Endodermal cell (in vitro differentiated cells): ENCODE data around the gene CLIC6. TPM values are rescaled to one million over a fixed set of nuclear protein-coding genes. Genes with fewer than 3 reads are reported as not detected.
A peak's percentile ranks its signal among the peaks of the same experiment; 100 is the strongest.
"Not testable (repeated sequence)": the region's sequence is repeated elsewhere in the genome, so short reads cannot be mapped to it uniquely, and the experiment has no call there.

Experiments used
- DNase-seq: peaks from one replicate; pipeline ENCODE4 v3.0.0-alpha.2; 2017
- H3K27ac ChIP-seq: 2 replicates; pipeline ENCODE4 v1.5.1; 2013; ENCODE audit warnings: mild to moderate bottlenecking, low read depth, low read length, moderate library complexity
- H3K27me3 ChIP-seq: 2 replicates; pipeline ENCODE4 v1.6.1; 2013; ENCODE audit warnings: mild to moderate bottlenecking, low read length, moderate library complexity; ENCODE audit not compliant: insufficient read depth, control insufficient read depth, poor library complexity, severe bottlenecking
- H3K36me3 ChIP-seq: 2 replicates; pipeline ENCODE4 v1.7.0; 2013; ENCODE audit warnings: mild to moderate bottlenecking, low read length, moderate library complexity; ENCODE audit not compliant: control insufficient read depth, insufficient read depth
- H3K4me1 ChIP-seq: one replicate; pipeline ENCODE4 v1.7.0; 2013; ENCODE audit warnings: low read length; ENCODE audit not compliant: control insufficient read depth, insufficient read depth
- H3K4me3 ChIP-seq: 2 replicates; pipeline ENCODE4 v1.5.1; 2013; ENCODE audit warnings: mild to moderate bottlenecking, low read length, moderate library complexity
- H3K9ac ChIP-seq: 2 replicates; pipeline ENCODE4 v1.6.1; 2013; ENCODE audit warnings: mild to moderate bottlenecking, low read length, moderate library complexity; ENCODE audit not compliant: poor library complexity, severe bottlenecking; ENCODE audit errors: extremely low read depth
- H3K9me3 ChIP-seq: 2 replicates; pipeline ENCODE4 v1.6.1; 2013; ENCODE audit warnings: mild to moderate bottlenecking, low read length, moderate library complexity; ENCODE audit not compliant: control insufficient read depth
- H3K27ac Mint-ChIP-seq: 2 replicates; pipeline ENCODE4 v1.8.0; 2020; ENCODE audit warnings: mixed read lengths
- H3K27me3 Mint-ChIP-seq: 2 replicates; pipeline ENCODE4 v1.8.0; 2021; ENCODE audit warnings: mild to moderate bottlenecking, mixed read lengths; ENCODE audit not compliant: insufficient read depth
- H3K36me3 Mint-ChIP-seq: 2 replicates; pipeline ENCODE4 v1.8.0; 2020; ENCODE audit warnings: low read depth, mixed read lengths
- H3K4me1 Mint-ChIP-seq: 2 replicates; pipeline ENCODE4 v1.8.0; 2020; ENCODE audit warnings: mixed read lengths
- H3K4me3 Mint-ChIP-seq: 2 replicates; pipeline ENCODE4 v1.8.0; 2020; ENCODE audit warnings: mild to moderate bottlenecking, moderate library complexity, mixed read lengths
- H3K9me3 Mint-ChIP-seq: 2 replicates; pipeline ENCODE4 v1.8.0; 2020; ENCODE audit warnings: mild to moderate bottlenecking, mixed read lengths
- WGBS, 2 experiments: methylation state at CpG; one replicate each; pipeline versions ENCODE4 v1.1.5 to v1.1.7; 2013; ENCODE audit warnings: missing lambda C conversion rate in 2 of 2, mixed read lengths in 1 of 2; ENCODE audit not compliant: insufficient coverage in 1 of 2, insufficient read length in 1 of 2; 5-methylcytosine and 5-hydroxymethylcytosine counted together
- total RNA-seq, 2 donors: library from RNA; stranded (reverse); fragmentation: NEBNext Ultra II Directional in 1 of 2; extraction: Animal tissue kit (Norgen Biotek cat#: 25700) in 1 of 2; gene quantifications; 2 replicates in 1 of 2; 3 replicates in 1 of 2; pipeline ENCODE4 v1.2.1, GENCODE V29; 2021
- TF ChIP-seq, protein P1 (sequence below): fragments of 200-600 bp; sonication (generic); conservative IDR thresholded peaks from 2 replicates; pipeline ENCODE4 v1.5.0; 2021; ENCODE audit warnings: antibody characterized with exemption, mild to moderate bottlenecking

Gene CLIC6
- total RNA-seq, 2 donors from 2014 or later, result 1.7 to 2.4 TPM

DNA sequence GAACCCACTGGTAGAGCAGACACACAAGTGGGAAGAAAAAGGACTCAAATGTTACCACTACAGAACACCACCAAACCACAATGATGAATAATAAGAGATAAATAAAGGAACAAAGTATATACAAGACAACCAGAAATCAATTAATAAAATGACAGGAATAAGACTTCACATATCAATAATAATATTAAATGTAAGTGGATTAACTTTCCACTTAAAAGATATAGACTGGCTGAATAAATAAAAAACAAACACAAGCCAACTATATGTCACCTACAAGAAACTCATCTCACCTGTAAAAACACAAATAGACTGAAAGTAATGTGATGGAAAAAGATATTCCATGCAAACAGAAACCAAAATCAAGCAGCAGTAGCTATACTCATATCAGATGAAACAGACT lies 6.9 kb upstream of the CLIC6 start:
- Mint-ChIP-seq H3K4me3 (no peak overlapping the region), H3K27me3 (peaks cover 59% of the 10 kb centered on the region), H3K9me3 (no peaks in the 10 kb centered on the region), H3K36me3 (no peaks in the 10 kb centered on the region), H3K4me1 (no peaks in the 10 kb centered on the region), H3K27ac (no peak overlapping the region)
- H3K4me1 ChIP-seq, result no peaks in the 10 kb centered on the region
- H3K4me3 ChIP-seq, result no peak overlapping the region
- H3K27ac ChIP-seq, result no peak overlapping the region
- DNase-seq, result no peak
- no peaks in the 10 kb centered on the region for H3K36me3 ChIP-seq
- H3K27me3 ChIP-seq, result peaks cover 26% of the 10 kb centered on the region
- TF ChIP-seq, protein P1, sequence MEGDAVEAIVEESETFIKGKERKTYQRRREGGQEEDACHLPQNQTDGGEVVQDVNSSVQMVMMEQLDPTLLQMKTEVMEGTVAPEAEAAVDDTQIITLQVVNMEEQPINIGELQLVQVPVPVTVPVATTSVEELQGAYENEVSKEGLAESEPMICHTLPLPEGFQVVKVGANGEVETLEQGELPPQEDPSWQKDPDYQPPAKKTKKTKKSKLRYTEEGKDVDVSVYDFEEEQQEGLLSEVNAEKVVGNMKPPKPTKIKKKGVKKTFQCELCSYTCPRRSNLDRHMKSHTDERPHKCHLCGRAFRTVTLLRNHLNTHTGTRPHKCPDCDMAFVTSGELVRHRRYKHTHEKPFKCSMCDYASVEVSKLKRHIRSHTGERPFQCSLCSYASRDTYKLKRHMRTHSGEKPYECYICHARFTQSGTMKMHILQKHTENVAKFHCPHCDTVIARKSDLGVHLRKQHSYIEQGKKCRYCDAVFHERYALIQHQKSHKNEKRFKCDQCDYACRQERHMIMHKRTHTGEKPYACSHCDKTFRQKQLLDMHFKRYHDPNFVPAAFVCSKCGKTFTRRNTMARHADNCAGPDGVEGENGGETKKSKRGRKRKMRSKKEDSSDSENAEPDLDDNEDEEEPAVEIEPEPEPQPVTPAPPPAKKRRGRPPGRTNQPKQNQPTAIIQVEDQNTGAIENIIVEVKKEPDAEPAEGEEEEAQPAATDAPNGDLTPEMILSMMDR, result no peak
- H3K9me3 ChIP-seq, result no peaks in the 10 kb centered on the region
- no peak overlapping the region for H3K9ac ChIP-seq

DNA sequence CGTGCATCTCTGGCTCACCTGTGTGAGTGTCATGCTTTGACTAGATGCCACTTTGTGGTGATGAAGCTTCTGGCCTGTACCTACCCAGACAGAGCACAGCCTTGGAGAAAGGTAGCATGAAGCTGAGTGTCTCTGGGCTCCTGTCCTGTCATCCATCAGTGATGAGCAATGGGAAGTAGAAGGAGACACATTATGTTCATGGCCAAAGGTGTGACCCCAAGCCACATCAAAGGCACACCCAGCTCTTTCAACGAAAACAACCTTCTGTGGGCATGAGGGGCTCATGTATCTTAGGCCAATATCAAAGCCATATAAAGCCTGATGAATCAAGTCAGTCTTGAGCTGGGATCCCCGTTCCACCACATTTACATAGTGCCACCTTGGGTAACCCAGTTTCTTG lies 1.0 kb upstream of the CLIC6 start:
- Histone ChIP-seq H3K27ac (no peak overlapping the region), H3K27me3 (peaks cover 80% of the 10 kb centered on the region), H3K4me1 (no peaks in the 10 kb centered on the region), H3K9ac (no peak overlapping the region), H3K4me3 (no peak overlapping the region), H3K36me3 (no peaks in the 10 kb centered on the region), H3K9me3 (no peaks in the 10 kb centered on the region)
- TF ChIP-seq, protein P1, result no peak
- WGBS, 2 experiments, result 80 to 92% methylated on average over 3 of the region's 3 CpGs
- H3K36me3 Mint-ChIP-seq, result no peaks in the 10 kb centered on the region
- H3K27ac Mint-ChIP-seq, result no peak overlapping the region
- no peaks in the 10 kb centered on the region for H3K9me3 Mint-ChIP-seq
- no peak overlapping the region for H3K4me3 Mint-ChIP-seq
- H3K4me1 Mint-ChIP-seq, result peaks cover 3% of the 10 kb centered on the region
- H3K27me3 Mint-ChIP-seq, result peaks cover 78% of the 10 kb centered on the region
- no peak for DNase-seq

- no peaks in the 10 kb centered on the region for H3K9me3 ChIP-seq
- H3K4me3 ChIP-seq, result peak overlapping the region; percentile 73
- peak; percentile 63 for DNase-seq
- H3K4me1 ChIP-seq, result no peaks in the 10 kb centered on the region
- Mint-ChIP-seq H3K27ac (no peak overlapping the region), H3K4me3 (peak overlapping the region; percentile 62), H3K4me1 (peaks cover 3% of the 10 kb centered on the region), H3K9me3 (no peaks in the 10 kb centered on the region), H3K27me3 (peaks cover 79% of the 10 kb centered on the region), H3K36me3 (no peaks in the 10 kb centered on the region)
- peaks cover 81% of the 10 kb centered on the region for H3K27me3 ChIP-seq
- no peak overlapping the region for H3K9ac ChIP-seq
- H3K27ac ChIP-seq, result no peak overlapping the region
- TF ChIP-seq, protein P1, result no peak
- WGBS, 2 experiments, result 1 to 5% methylated on average over 21 to 74 of the region's 74 CpGs
- no peaks in the 10 kb centered on the region for H3K36me3 ChIP-seq
These were observed 520 bp downstream of the CLIC6 start for GRCh38 chr21:34669149-34669879.

- not testable (repeated sequence) for H3K27ac ChIP-seq, H3K9me3 ChIP-seq, H3K4me1 Mint-ChIP-seq, DNase-seq, H3K4me1 ChIP-seq, H3K9me3 Mint-ChIP-seq, H3K9ac ChIP-seq, H3K36me3 Mint-ChIP-seq, H3K27ac Mint-ChIP-seq, H3K36me3 ChIP-seq
- WGBS, 2 experiments, result 0 to 1% methylated on average over 4 to 46 of the region's 46 CpGs
- Histone ChIP-seq H3K4me3 (peak overlapping the region; percentile 73), H3K27me3 (peaks cover 81% of the 10 kb centered on the region)
- peak overlapping the region; percentile 62 for H3K4me3 Mint-ChIP-seq
- peaks cover 78% of the 10 kb centered on the region for H3K27me3 Mint-ChIP-seq
These were observed 1.1 kb downstream of the CLIC6 start for GRCh38 chr21:34669880-34670219.
